ENCODE data around the gene TTC28. TPM values are rescaled to one million over a fixed set of nuclear protein-coding genes. Genes with fewer than 3 reads are reported as not detected.

The TTC28 gene
- total and polyA plus RNA-seq, 8 donors = 2.2 to 18.6 (median 11.5) TPM

- Histone ChIP-seq H3K27me3 (no peaks in the 10 kb centered on the region), H3K36me3 (no peaks in the 10 kb centered on the region), H3K4me3 (no peak overlapping the region), H3K9me3 (no peaks in the 10 kb centered on the region), H3K4me1 (no peaks in the 10 kb centered on the region), H3K27ac (no peak overlapping the region)
- DNase-seq (no peak), FAIRE-seq (no peak), ATAC-seq (no peak)
- intact Hi-C loops (cut with DNase I) = no loop called here
- no peak for TF ChIP-seq CTCF (IDR thresholded peaks at IDR 0.05)
Measured at GRCh38 chr22:28155808-28156207, 523.8 kb downstream of the TTC28 start.

- no peak for FAIRE-seq
- intact Hi-C loops (cut with DNase I) = no loop called here
- H3K36me3 ChIP-seq = no peaks in the 10 kb centered on the region
- 79 to 87% methylated on average over 2 of the region's 2 CpGs for WGBS, 2 donors
- no peak for DNase-seq
- H3K4me3 ChIP-seq = no peak overlapping the region
- no peak for TF ChIP-seq CTCF (IDR thresholded peaks at IDR 0.05)
- H3K27ac ChIP-seq = no peak overlapping the region
- H3K27me3 ChIP-seq = no peaks in the 10 kb centered on the region
- H3K9me3 ChIP-seq = no peaks in the 10 kb centered on the region
- no peak for ATAC-seq
- no peaks in the 10 kb centered on the region for H3K4me1 ChIP-seq
Measured at GRCh38 chr22:28154861-28155260, 524.8 kb downstream of the TTC28 start.

- no peak for DNase-seq
- Histone ChIP-seq H3K27ac (no peak overlapping the region), H3K36me3 (no peaks in the 10 kb centered on the region), H3K27me3 (no peaks in the 10 kb centered on the region), H3K9me3 (no peaks in the 10 kb centered on the region), H3K4me1 (no peaks in the 10 kb centered on the region), H3K4me3 (no peak overlapping the region)
- ATAC-seq = no peak
- no peak for TF ChIP-seq CTCF (IDR thresholded peaks at IDR 0.05)
- intact Hi-C loops (cut with DNase I) = no loop called here
- 92 to 96% methylated on average over 4 of the region's 4 CpGs for WGBS, 2 donors
- FAIRE-seq = no peak
Measured at GRCh38 chr22:28151151-28151816, 528.4 kb downstream of the TTC28 start.

- no peak for TF ChIP-seq CTCF (IDR thresholded peaks at IDR 0.05)
- no peak for DNase-seq
- intact Hi-C loops (cut with DNase I) = no loop called here
- ATAC-seq = no peak
- Histone ChIP-seq H3K4me1 (no peaks in the 10 kb centered on the region), H3K4me3 (no peak overlapping the region), H3K9me3 (no peaks in the 10 kb centered on the region), H3K36me3 (no peaks in the 10 kb centered on the region), H3K27ac (no peak overlapping the region), H3K27me3 (no peaks in the 10 kb centered on the region)
- FAIRE-seq = no peak
- 83 to 86% methylated on average over 6 of the region's 6 CpGs for WGBS, 2 donors
Measured at GRCh38 chr22:28148816-28149465, 530.7 kb downstream of the TTC28 start.

GRCh38 chr22:28147401-28147800 lies 532.2 kb downstream of the TTC28 start:
- intact Hi-C loops (cut with DNase I) = no loop called here
- Histone ChIP-seq H3K27me3 (no peaks in the 10 kb centered on the region), H3K4me1 (peaks cover 0 to 8% (median 0%) of the 10 kb centered on the region in 3 donors), H3K27ac (no peak overlapping the region), H3K4me3 (no peak overlapping the region), H3K9me3 (no peaks in the 10 kb centered on the region), H3K36me3 (no peaks in the 10 kb centered on the region)
- no peak for TF ChIP-seq CTCF (IDR thresholded peaks at IDR 0.05)
- WGBS, 2 donors = 84 to 90% methylated on average over 2 of the region's 2 CpGs
- DNase-seq = no peak
- no peak for FAIRE-seq
- no peak for ATAC-seq
